ENCODE measurements around the gene TIAM2.

- no peak for TF ChIP-seq CTCF (IDR thresholded peaks at IDR 0.05)
- TF ChIP-seq POLR2A (IDR thresholded peaks at IDR 0.05) = no peak
Measured at GRCh38 chr6:155287762-155288161, 292.6 kb downstream of the TIAM2 start.
